ENCODE results near the gene FGF22.

Gene FGF22

DNA sequence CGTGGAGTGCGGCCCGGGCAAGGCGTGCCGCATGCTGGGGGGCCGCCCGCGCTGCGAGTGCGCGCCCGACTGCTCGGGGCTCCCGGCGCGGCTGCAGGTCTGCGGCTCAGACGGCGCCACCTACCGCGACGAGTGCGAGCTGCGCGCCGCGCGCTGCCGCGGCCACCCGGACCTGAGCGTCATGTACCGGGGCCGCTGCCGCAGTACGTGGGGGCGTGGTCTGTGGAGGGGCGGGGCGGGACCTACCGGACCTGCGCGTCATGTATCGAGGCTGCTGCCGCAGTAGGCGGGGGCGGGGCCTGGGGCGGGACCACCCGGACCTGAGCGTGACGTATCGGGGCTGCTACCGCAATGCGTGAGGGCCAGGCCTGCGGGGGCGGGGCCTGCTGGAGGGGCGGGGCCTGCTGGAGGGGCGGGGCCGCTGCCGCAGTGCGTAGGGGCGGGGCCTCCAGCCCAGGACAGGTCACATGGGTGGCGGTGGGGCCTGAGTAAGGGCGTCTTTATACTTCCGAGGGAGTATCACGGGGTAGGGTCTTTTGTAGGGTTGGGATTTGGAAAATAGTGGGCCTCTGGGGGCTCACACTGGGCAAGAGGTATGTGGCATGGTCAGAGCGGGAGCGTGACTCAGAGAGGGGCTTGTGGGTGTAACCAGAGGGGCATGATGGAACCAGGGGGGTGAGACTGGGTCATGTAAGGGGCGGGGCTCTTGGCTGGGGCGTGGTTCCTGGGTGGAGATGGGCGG is 40.8 kb downstream of the FGF22 start:
- peak; percentile 100 for DNase-seq (ENCODE audit: low read depth)

DNA sequence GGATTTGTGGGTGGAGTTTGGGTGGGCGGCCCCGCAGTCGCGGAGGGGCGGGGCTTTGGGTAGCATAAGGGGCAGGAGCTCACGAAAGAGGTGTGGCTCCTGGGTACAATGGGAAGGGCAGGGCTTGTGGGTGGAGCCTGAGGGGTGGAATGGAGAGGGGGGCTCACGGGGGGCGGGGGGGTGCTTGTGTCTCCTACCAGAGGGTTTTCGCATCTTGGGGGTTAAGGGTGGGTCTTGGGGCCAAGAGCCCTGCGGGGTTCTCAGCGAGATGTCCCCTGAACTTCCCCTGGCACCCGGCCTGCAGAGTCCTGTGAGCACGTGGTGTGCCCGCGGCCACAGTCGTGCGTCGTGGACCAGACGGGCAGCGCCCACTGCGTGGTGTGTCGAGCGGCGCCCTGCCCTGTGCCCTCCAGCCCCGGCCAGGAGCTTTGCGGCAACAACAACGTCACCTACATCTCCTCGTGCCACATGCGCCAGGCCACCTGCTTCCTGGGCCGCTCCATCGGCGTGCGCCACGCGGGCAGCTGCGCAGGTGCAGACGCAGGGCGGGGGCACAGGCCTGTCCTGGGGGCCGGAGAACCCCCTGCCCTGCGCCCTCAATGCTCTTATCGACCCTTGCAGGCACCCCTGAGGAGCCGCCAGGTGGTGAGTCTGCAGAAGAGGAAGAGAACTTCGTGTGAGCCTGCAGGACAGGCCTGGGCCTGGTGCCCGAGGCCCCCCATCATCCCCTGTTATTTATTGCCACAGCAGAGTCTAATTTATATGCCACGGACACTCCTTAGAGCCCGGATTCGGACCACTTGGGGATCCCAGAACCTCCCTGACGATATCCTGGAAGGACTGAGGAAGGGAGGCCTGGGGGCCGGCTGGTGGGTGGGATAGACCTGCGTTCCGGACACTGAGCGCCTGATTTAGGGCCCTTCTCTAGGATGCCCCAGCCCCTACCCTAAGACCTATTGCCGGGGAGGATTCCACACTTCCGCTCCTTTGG is 41.6 kb downstream of the FGF22 start:
- DNase-seq (ENCODE audit: low read depth): no peak

DNA sequence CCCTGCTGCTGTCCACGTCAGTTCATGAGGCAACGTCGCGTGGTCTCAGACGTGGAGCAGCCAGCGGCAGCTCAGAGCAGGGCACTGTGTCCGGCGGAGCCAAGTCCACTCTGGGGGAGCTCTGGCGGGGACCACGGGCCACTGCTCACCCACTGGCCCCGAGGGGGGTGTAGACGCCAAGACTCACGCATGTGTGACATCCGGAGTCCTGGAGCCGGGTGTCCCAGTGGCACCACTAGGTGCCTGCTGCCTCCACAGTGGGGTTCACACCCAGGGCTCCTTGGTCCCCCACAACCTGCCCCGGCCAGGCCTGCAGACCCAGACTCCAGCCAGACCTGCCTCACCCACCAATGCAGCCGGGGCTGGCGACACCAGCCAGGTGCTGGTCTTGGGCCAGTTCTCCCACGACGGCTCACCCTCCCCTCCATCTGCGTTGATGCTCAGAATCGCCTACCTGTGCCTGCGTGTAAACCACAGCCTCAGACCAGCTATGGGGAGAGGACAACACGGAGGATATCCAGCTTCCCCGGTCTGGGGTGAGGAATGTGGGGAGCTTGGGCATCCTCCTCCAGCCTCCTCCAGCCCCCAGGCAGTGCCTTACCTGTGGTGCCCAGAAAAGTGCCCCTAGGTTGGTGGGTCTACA is 43.1 kb downstream of the FGF22 start:
- DNase-seq (ENCODE audit: low read depth): no peak

DNA sequence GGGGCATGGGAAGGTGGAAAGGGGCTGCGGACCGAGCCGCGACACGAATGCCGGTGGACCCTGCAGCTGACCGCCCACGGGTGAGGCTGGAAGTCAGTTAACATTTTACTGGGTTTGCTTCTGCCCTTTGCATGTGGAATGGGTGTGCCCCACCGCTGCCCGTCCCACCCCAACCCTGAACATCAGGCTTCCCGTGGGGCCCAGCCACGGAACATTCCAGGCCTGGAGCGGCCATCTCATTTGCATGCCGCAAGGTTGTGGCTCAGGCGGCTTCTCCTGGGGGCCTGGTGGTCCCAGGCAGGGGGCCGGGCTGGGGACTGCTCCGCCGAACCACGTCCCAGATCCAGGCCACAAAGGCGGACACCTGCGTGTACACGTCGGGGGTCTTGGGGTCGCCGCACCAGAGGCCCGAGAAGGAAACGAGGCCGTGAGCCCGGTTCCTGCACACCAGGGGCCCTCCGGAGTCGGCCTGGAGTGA is 45.8 kb downstream of the FGF22 start:
- DNase-seq (ENCODE audit: low read depth): no peak

DNA sequence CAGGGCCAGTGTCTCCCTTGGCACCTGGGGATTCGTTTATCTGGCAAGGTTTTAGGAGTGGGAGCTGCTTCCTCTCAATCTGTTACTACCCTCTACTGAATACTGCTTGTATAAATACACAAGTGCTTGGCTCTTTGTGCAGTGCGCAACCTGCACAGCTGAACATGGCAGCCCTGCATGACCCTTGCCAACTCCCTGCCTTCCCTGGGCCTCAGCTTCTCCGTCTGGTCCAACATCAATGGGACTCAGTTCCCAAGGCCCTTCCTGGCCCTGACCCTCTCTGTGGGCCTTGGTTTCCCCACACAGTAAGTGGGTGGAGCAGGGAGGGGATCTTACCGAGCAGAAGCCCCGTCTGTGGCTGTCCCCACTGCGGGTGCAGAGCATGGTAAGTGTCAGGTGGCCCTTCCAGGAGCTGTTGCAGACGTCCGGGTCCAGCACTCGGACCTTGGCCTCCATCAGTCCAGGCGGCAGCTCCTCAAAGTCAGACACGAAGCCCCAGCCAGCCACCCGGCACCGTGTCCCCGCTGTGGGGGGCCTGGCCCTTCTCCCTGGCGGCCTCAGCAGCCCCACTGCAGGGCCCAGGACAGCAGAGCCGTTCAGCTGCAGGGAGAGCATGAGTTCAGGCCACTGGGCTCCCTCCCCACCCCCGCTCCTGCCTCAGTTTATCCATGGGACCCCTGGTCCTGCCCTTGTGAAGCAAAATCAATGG is 47.1 kb downstream of the FGF22 start:
- DNase-seq (ENCODE audit: low read depth): no peak

DNA sequence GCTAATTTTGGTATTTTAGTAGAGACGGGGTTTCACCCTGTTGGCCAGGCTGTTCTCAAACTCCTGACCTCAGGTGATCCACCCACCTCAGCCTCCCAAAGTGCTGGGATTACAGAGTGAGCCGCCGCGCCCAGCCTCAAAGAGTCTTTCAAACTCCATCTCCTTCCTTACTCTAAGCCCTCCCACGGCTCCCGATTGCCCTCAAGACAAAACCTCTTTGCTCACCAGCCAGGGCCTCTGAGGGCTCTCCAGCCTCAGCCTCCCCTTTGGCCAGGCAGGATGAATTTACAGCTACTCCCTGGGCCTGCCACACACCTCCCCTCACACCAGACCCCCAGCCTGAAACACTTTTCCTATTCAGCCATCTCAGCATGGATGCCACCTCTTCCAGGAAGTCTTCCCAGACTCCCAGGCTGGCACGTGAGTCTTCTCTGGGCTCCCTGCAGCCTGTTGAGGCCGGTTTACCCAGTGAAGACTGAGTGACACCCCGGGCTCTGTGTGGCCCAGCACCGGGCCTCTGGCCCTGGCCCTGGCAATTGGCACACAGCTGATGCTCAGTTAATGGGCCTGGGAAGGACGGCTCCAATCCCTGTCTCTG is 48.0 kb downstream of the FGF22 start:
- DNase-seq (ENCODE audit: low read depth): no peak

DNA sequence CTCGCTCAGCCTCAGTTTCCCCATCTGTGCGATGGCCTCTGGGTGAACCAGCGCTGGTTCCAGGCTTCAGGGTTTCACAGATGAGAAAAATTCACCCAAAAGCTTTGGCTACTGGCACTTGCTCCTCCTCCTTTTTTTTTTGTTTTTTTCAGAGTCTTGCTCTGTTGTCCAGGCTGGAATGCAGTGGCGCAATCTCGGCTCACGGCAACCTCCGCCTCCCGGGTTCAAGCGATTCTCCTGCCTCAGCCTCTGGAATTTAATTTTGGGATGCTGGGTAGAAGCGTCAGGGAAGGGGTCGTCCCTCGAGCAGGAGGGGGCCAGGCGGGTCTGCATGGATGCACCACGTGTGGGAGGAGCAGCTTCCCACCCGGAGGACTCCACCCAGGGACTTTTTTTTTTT is 48.5 kb downstream of the FGF22 start:
- DNase-seq (ENCODE audit: low read depth): no peak

DNA sequence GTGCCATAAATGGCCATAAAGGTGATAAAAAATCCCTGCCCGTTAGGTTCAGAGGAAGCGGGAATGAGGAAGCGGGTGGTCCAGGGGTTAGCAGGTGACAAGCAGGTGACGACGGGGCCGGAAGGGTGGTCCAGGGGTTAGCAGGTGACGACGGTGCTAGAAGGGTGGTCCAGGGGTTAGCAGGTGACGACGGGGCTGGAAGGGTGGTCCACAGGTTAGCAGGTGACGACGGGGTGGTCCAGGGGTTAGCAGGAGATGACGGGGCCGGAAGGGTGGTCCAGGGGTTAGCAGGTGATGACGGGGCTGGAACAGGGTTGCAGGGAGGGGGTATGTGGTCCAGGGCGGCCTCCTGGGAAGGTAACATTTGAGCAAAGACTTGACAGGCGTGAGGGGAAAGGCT is 49.3 kb downstream of the FGF22 start:
- DNase-seq (ENCODE audit: low read depth): no peak

DNA sequence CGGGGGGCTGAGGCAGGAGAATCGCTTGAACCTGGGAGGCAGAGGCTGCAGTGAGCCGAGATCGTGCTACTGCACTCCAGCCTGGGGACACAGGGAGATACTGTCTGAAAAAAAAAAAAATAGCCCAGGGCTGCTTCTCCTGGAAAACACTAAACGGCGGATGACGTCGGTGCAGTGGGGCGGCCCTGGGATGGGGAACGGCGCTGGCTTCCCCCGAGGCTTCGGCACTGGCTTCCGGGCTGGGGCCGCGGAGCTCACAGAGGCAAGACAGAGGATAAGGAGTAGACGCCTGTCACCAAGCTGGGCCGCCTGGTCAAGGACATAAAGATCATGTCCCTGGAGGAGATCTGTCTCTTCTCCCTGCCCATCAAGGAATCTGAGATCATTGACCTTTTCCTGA is 50.5 kb downstream of the FGF22 start:
- no peak for DNase-seq (ENCODE audit: low read depth)

All from T-helper 22 cell (primary cell).